RWPE1 (cell line): ENCODE measurements around the gene NFASC.

Experiments
- CTCF ChIA-PET: fragments of 350-600 bp; sonication (Branson Sonifier 250); formaldehyde crosslinking; extraction: SDS; loops from one replicate; lab custom pipeline; 2021; lab: Yijun Ruan, JAX
- POLR2A ChIA-PET: fragments of 400-600 bp; formaldehyde crosslinking; extraction: SDS; loops from one replicate; lab custom pipeline; 2020; ENCODE audit warnings: antibody characterized with exemption; ENCODE audit not compliant: low non-redundant PET; lab: Yijun Ruan, JAX
- DNase-seq: peaks from one replicate; pipeline ENCODE4 v3.0.0; 2012; ENCODE audit warnings: low spot score
- H3K27ac ChIP-seq: fragments of 450-650 bp; 2 replicates; pipeline ENCODE4 v1.5.1; 2017
- TF ChIP-seq, protein P1 (sequence below): fragments of 450-650 bp; conservative IDR thresholded peaks from 2 replicates; pipeline ENCODE4 v1.5.1; 2017; ENCODE audit warnings: low read depth, mild to moderate bottlenecking

The NFASC gene

DNA sequence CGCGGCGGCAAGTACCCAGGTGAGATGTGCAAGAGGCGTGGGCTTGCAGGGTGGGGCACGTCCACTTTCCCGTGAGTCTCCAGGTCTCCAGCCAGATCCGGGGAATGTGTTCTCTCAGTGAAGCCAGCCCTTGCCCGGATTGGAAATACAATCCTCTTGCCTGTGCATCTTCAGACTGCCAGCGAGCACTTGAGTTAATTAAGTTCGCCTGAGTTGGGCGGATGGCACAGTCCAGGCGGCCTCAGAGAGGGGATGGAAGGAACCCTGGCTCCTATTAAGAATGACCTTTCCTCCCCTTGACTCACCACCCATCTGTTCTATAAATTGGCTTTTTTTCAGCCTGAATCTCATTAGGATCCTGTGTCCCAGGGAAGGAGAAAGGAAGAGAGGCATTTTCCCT, 139.0 kb downstream of the NFASC start:
- no peak for DNase-seq
- ChIA-PET POLR2A (no interaction called here), CTCF (no interaction called here)
- no peak overlapping the region for H3K27ac ChIP-seq
- TF ChIP-seq, protein P1, sequence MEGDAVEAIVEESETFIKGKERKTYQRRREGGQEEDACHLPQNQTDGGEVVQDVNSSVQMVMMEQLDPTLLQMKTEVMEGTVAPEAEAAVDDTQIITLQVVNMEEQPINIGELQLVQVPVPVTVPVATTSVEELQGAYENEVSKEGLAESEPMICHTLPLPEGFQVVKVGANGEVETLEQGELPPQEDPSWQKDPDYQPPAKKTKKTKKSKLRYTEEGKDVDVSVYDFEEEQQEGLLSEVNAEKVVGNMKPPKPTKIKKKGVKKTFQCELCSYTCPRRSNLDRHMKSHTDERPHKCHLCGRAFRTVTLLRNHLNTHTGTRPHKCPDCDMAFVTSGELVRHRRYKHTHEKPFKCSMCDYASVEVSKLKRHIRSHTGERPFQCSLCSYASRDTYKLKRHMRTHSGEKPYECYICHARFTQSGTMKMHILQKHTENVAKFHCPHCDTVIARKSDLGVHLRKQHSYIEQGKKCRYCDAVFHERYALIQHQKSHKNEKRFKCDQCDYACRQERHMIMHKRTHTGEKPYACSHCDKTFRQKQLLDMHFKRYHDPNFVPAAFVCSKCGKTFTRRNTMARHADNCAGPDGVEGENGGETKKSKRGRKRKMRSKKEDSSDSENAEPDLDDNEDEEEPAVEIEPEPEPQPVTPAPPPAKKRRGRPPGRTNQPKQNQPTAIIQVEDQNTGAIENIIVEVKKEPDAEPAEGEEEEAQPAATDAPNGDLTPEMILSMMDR = no peak

DNA sequence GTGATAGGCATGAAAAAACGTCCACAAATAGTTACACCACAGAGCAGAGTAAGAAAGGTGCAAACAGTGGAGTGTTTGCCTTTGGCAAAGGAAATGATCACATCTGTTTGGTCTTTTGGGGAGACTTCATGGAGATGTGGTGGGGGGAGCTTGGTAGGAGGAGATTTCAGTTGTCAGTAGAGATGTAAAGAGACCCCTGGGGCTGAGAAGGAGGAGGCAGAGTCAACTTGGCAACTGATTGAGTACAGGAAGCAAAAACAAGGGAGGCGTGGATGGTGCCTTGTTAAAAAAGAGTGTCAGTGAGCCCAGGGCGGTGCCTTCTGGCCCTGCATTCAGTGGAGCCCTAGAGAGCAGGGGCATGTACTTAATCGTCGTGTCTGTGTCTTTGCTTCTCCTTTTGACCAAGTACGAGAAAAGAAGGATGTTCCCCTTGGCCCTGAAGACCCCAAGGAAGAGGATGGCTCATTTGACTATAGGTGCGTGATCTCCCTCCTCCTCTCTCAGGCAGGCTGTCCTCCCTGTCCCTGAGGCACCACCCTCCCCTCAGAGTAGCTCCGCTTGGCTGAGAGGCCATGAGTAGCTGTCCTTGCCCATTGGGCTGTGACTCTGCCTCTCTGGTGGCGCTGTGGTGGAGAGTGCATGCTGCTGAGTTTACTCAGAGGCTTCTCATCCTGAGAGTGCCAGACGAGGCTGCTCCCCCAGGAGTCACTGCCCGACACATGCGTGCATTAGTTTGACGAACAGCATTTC, 141.9 kb downstream of the NFASC start:
- no peak overlapping the region for H3K27ac ChIP-seq
- DNase-seq = no peak
- POLR2A ChIA-PET = no interaction called here
- TF ChIP-seq, protein P1 = no peak
- CTCF ChIA-PET = interaction anchor here (0.6 to 2.6 kb wide), 3 partner anchors 23 to 364 kb away, joined by 3 to 13 read pairs (median 3); no protein-coding TSS in a partner anchor

DNA sequence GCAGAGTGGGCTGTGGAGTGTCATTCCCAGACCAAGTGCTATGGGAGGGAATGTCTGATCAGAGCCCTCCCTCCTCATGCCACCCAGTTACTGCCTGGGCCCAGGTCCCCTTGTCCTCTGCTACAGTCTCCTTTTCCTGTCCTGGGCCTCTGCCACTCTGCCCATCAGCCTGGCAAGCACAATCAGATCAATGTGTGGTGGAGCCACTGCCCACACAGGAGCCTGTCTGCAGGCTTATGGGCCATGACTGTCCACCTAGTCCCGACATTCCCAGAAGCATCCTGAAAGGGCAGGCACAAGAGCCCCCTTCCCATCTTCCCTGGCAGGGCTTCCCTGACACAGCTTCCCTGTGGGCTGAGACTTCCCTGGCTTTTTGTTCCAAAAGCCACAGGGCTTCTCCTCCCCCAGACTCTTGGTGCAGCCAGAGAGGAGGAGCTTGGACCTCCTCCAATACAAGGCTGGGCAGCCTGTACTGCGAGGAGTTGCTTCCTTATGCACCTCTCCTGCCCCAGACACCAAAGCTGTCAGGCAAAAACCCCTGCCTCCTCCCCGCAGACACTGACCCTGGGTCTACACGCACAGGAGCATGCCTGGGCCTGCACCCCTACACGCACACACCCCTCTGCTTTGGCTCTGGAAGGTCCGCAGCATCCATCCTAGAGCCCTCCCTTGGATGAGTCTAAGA, 143.2 kb downstream of the NFASC start:
- no peak for DNase-seq
- ChIA-PET CTCF (interaction anchor here (0.9 to 2.6 kb wide), 2 partner anchors 24 to 48 kb away, joined by 3 to 13 read pairs; no protein-coding TSS in a partner anchor), POLR2A (no interaction called here)
- TF ChIP-seq, protein P1 = no peak
- H3K27ac ChIP-seq = no peak overlapping the region

DNA sequence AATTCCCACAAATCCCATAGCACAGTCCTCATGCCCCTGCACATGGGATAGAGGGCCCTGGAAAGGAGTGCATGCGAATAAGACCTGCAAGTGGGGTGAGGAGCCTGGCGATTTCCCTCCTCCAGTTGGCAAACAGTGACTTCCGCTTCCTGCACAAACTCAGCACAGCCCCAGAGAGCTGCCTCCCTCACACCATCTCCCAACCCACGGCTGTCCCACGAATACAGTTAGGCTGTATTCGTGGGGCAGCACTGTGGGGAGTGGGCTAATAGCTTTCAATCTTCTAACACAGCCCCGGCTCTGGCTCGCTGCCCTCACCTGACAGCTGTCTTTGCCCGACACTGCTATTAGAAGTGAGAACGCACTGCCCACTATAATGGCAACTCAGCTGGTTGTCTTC, 144.1 kb downstream of the NFASC start:
- H3K27ac ChIP-seq = no peak overlapping the region
- ChIA-PET CTCF (interaction anchor here (0.6 to 2.6 kb wide), 3 partner anchors 25 to 202 kb away, joined by 3 to 13 read pairs (median 9); no protein-coding TSS in a partner anchor), POLR2A (no interaction called here)
- TF ChIP-seq, protein P1 = no peak
- no peak for DNase-seq

DNA sequence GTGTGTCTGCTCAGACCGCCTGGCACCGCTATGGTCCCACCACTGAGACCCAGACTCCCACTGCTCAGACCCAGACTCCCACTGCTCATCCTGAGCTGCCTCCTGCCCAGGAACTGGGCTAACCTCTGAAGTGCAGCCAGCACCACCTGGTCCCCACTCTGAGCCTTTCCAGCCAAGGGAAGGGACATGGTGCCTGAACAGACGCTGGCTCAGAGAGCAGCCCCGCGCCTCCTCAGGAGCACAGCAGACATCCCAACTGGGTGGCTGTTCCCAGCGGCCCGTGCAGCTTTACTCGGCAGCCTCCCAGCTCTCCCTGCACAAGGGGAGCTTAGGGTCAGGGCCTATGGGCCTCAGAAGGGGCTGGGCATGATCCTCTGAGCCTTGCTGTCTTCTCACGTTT, 144.6 kb downstream of the NFASC start:
- ChIA-PET CTCF (interaction anchor here (0.6 to 2.6 kb wide), 4 partner anchors 20 to 203 kb away, joined by 3 to 13 read pairs (median 7); no protein-coding TSS in a partner anchor), POLR2A (no interaction called here)
- no peak for DNase-seq
- H3K27ac ChIP-seq = no peak overlapping the region
- TF ChIP-seq, protein P1 = no peak

DNA sequence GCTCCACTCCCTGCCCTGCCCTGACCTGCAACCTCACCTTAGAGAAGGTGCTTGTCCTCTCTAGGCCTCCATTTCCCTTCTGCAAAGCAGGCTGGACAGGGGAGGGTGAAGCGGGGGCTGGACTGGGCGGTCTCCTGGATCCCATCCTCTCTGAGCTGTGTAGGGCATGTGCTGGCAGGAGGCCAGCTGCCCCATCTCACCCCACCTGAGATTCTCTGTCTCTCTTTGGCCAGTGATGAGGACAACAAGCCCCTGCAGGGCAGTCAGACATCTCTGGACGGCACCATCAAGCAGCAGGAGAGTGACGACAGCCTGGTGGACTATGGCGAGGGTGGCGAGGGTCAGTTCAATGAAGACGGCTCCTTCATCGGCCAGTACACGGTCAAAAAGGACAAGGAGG, 145.4 kb downstream of the NFASC start:
- POLR2A ChIA-PET = no interaction called here
- CTCF ChIA-PET = interaction anchor here (0.5 to 1.7 kb wide), 2 partner anchors 45 to 225 kb away, joined by 4 to 9 read pairs; no protein-coding TSS in a partner anchor
- TF ChIP-seq, protein P1 = no peak
- no peak for DNase-seq
- H3K27ac ChIP-seq = no peak overlapping the region
